Activated T-cell treated with anti-CD3 and anti-CD28 coated beads for 48 hours (primary cell): Measurements from ENCODE around the gene RASAL2.

Experiments used
- DNase-seq: peaks from one replicate; pipeline ENCODE4 v3.0.0-alpha.2; 2020; ENCODE audit warnings: low read depth

The RASAL2 gene

DNA sequence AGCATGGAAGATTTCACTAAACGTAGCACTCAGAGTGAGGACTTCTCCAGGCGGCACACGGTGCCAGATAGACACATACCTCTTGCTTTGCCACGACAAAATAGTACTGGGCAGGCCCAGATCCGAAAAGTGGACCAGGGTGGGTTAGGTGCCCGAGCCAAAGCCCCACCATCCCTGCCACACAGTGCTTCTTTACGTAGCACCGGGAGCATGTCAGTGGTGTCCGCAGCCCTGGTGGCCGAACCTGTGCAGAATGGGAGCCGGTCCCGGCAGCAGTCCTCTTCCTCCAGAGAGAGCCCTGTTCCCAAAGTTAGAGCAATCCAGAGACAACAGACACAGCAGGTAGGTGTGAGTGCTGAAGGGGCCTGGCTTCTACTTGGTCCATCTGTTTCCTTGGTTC lies 364.3 kb downstream of the RASAL2 start:
- DNase-seq: no peak

DNA sequence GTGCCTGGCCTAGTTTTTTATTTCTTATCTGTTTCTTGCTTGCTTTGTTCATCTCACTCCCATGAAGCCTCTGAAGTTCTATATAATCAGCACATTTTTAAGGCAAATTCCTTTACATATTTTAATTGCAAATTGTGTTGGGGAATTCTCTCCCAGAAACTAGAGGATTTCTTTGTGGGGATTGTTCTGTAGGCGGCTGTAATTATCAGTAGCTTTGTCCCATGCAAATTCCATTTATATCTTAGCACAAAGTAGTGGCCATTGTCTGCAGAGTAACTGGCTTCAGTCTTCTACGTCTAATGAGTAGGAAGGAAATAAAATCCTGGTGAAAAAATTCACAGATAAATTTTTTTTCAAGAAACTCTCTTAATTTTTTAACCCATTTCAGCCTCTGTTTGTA lies 367.2 kb downstream of the RASAL2 start:
- no peak for DNase-seq

DNA sequence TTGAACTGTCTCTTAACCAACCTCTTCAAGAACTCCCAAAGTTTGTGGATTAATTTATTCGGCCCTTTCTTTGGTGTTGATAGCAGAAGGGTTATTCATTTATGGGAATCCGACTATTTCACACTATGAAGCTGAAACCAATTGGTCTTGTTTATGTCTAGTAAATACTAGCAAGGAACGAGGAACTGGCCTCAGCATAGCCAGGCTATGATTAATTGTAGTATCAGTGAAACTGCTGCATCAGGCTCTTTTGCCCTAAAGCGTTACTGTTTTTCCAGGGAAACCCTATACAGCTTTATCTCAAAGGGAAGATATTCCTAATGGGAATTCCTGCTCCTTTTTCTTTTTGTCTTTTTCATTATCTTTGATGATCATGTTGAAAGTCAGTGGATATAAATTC lies 367.8 kb downstream of the RASAL2 start:
- no peak for DNase-seq

DNA sequence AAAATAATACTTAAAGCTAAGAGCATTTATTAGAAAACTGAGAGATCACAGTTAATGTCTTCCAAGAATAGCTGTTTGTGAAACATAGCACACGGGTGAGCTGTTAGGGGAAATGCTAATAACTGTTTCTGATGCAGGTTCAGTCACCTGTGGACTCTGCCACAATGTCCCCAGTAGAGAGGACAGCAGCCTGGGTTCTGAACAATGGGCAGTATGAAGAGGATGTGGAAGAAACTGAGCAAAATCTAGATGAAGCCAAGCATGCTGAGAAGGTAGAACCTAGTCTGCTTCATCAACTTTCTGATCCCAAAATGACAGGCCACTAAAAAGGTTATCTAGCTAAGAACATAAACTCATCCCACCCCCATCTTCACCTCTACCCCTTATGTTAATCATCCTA lies 370.2 kb downstream of the RASAL2 start:
- DNase-seq: no peak

DNA sequence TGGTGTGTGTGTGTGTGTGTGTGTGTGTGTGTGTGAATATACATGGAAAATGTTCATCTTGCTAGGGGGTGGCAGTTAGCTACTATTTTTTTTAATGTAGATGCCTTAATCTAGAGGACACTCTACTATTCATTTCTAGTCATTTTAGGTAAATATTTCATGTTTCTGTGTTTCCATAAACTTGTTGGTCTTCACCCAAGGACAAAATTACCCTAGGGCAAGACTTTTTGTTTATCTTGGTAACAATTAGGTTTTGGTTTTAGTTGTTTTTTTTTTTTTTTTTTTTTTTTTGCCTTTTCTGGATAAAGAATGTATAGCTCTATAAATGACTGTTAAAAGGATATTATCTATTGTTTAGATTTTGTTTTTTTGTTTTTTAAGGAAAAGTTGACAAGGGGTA lies 370.7 kb downstream of the RASAL2 start:
- DNase-seq: no peak

DNA sequence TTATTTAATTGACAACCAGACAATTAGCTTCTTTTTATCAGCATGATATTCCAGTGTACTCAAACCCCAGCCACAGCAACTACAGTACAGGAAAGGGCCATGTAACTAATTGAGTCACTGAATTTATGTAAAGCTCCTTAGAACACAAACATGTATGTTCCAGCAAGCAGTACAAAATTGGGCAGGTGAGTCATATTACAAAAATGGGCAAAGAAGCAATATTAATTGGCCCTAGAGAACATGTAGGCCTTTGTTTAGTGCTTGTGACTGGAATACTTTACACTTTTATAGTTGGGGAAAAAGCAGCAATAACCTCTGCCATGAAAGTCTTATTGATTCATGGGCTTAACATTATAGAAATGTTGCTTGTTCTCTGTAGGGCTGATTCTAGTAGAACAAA lies 371.1 kb downstream of the RASAL2 start:
- DNase-seq: no peak

DNA sequence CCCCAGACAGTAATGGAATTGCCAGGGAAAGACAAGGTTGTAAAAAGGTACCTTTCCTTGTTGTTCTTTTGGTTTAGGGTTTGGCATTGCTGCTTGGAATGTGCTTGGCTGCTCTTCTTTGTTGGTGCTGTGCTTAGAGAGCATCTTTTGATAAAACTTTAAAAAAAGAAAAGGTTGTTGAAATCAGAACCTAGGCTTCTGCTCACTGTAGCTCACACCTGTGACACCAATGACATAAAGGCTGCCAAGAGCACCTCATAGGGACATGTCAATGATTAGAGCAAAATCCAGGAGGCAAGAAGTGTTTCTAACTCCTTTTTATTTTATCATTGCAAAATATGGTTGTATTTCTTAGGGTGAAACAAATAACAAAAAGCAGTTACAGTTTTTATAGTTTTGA lies 373.9 kb downstream of the RASAL2 start:
- no peak for DNase-seq

DNA sequence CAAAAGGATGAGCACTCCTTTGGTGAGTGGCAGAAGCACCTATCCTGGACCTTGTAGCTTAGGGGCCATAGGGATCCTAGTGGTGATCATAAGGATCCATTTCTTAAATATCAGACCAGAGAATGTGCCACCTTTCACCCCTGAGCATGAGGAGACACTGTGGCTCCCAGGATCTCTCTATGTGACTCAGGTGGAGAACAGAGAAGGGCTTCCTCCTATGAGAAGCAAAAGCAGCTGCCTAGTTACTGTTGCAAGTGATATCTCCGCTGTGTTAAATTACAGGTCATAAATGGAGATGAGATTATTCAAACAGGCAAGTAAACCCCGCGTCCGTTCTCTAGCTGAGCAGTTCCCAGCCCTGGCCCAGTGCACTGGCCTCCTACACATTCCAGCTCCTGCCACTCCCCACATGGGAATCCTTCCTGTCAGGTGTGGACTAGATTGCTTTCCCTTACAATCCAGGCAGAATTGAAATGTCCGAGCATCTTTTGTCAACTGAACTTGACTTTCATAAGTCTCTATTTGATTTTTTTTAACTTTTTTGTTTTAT lies 376.6 kb downstream of the RASAL2 start:
- DNase-seq: no peak

DNA sequence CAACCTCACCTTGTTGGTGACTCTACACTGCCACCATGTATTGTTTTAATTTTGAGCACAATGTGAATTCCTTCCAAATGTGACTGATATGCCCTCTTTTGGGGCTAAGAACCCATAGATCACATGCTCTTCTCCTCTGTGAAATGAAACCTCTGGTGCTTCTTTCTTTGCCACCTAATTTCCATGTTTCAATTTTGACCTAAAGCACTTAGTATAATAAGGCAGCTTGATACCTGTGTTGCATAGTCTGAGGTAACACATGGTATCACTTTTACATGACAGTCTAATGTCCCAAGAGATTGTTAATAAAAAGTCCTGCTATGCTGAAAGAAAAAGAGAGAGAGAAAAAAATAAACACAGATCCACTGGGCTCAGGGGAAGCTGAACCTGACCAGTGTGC lies 378.6 kb downstream of the RASAL2 start:
- no peak for DNase-seq

DNA sequence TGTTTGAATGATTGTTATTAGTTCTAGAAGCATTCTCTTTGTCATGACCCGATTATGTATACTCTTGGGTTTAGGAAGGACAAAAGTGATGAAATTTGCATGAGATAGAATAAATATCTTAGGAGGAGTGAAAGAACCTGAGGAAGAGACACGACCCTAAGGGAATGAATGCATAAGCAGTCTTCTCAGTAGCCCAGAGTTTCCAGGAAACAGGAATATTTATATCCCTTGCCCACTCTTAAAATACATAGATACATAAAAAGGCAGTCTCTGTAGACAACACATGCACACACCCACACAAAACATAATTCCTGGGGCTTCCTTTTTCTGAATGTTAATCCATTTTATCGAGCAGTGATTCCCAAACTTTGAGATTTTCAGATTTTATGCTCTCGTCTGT lies 383.5 kb downstream of the RASAL2 start:
- no peak for DNase-seq

DNA sequence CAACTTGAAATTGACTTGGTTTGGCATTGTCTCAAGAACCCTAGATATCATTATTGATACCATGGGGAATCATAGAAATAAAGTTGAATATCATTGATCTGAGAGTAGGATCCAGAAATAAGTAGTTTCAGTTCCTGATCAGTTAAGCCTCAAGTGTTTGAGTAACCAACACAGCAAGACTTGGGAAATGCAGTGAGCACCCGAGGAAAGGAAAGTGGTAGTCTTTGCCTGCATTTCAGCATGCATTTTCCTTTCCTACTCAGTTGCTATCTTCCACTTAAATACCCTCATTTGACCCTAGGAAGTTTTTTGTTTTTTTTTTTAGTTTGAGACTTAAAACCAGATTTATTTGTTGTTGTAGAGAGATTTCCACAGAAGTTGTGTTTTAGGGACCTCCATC lies 383.9 kb downstream of the RASAL2 start:
- no peak for DNase-seq

DNA sequence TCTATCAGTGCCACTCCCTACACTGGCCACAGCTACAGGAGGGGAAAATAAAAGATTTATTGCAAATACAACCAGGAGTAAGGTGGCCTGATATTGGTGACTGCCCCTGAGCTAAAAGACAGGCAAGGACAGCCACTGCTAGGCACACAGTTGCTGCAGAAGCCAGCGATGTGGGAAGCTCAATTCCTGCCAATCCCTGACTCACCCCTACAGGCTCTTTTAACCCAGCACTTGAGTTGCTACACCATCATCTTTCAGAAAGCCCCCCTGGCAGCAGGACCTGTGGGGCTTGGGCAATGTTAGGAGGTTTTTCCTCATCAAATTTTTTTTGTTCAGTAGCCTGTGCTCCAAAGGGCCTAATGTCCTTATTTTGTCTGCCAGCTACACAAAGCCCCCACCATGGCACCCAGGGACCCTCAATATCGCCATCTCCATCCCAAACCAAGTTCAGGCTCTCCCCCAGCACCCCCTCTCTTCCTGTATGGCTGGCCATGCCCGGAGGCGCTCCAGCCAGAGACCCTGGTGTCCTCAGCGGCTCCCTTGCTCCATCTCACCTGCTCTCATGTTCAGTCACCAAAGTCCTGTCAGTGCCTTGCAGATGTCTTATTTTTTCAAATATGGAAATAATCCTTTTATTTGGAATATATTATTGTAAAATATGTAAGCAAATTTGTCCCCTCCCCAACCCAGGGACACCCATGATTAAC lies 389.5 kb downstream of the RASAL2 start:
- DNase-seq: no peak

DNA sequence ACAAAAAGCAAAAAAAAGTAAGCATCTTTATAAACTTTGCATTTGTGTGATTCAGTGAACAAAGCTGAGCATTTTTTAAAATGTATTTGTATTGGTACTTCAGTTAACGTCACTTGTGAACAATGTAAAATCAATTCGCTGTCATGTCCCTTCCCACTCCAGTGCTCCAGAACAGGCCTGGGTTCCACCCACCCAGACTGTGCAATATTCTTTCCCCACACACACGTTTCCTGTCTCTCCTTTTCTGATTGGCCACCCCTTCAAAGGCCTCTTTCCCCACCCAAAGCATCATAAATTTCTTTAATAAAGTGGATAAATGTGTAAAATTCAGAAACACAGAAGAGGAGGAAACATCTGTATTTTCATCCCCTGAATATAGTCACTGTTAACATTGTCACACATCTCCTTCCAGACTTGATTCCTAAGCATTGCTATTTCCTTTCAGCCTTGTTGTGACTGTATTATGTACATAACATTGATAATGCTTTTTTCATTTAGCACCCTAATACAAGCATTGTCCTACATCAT lies 390.9 kb downstream of the RASAL2 start:
- no peak for DNase-seq

DNA sequence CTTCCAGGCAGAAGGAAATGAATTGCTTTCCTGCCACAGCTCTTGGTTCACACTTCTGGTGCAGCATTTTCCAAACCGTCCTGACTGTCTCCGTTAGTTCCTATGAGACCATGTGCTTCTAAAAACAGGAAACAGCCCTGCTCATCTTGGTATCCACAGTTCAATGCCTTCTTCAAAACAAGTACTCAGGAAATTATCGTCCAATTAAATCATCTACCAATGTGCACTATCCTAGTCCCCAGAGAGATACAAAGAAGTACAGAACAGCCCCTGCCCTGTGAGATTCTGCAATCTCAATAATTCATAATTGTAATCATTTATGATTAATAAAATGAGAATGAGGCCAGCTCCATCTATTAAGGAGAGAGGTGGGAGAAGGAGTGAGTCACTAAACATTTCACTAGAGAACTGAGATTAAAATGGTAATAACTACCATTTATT lies 391.7 kb downstream of the RASAL2 start:
- no peak for DNase-seq

DNA sequence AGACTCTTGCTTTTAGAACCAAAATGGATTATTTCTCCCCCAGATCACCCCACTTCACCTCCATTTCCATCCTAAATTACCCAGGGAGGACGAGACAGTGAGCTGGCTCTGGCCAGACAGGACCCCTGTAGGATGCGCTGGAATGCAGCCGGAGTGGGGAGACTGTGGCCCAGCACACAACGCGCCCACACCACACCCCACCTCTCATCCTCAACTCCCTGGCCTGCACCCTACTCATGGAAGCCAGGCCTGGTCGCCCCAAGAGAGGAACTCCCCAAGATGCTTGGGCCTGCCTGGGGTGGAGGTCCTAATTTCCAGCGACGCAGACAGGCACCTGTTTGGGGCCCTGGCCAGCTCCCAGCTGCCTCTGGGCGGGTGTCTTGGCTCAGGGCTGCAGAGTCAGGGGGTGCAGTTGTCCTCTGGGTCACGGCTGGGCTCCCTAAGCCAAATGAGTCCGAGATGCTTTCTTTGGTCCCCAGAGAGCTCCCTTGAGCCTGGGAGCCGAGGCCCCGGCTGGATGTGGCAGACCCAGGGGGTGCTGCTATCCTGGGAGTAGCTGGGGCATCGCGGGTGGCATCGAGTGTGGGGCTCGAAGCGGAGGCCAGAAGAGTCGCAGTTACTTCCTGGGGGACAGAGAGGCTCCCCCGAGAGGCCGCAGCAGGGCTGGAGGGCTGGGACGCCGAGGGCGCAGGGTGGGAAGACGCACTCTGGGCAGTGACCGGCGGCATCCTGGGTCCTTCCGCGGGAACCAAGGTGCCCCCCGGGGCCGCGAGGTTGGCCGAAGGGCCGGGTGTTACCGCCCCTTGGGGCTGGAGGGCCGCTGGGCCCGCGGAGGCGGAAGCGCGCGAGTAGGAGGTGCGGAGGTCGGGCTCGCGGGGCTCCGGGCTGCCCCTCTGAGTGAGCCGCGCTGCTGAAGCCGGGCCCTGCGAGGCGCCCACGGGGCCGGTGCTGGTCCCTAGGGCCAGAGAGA lies 392.5 kb downstream of the RASAL2 start:
- no peak for DNase-seq

DNA sequence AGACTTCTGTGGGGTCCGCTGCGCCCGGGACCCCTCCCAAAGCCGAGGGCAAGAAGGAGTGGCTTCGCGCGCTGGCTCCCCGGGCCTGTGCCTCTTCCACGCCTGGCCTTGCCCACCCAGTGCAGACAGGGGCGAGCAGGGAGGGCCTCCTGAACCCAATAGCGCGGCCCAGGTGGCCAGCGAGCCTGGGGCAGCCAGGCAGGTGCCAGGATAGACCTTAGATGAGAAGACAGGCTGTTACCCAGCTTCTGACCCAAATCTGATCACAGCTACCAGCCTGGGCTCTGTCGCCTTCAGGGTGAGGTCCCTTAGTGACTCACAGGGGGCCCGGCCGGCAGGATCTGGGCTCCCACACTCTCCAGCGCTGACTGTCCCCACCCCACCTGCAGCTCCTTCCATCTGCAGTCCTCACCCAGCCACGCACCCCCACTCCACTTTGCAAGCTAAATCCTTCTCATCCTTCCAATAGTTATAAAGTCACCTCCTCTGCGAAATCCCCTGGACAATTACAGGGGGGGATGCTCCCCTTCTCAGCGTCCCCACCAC lies 393.2 kb downstream of the RASAL2 start:
- no peak for DNase-seq

DNA sequence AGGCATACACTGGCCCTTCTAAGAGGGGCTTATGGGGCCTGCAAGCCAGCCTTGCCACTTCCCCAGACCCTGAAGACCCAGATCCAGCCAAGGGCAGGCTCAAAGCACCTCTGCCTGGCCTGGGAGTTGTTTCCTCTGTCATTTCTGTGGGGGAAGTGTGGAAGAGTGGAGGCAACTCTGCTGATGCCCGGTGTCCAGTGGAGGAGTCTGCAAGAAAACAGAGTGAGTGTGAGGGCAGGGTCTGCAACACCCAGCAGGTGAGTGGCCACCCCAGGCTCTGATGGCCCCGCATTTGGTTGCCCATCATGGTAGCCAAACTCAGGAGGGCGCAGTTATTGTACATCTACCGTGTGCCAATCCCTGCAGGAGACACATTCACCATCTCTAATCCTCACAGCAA lies 394.5 kb downstream of the RASAL2 start:
- no peak for DNase-seq

DNA sequence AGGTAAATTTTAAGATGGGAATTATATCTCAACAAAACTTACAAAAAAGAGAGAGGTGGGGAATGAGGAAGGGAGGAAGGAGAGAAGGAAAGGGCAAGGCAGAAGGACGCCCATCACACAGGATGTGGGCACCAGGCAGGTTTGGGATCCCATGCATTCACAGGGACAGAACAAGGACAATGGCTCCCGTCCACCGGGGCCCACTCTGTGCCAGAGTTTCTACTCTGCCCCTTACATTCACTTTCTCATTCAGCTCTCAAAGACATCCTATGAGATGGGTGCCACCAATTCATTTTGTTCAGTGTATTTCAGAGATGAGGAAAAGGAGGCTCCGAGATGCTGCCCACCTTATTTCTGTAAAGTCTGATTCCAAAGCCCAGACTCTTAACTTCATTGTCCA lies 395.5 kb downstream of the RASAL2 start:
- no peak for DNase-seq

DNA sequence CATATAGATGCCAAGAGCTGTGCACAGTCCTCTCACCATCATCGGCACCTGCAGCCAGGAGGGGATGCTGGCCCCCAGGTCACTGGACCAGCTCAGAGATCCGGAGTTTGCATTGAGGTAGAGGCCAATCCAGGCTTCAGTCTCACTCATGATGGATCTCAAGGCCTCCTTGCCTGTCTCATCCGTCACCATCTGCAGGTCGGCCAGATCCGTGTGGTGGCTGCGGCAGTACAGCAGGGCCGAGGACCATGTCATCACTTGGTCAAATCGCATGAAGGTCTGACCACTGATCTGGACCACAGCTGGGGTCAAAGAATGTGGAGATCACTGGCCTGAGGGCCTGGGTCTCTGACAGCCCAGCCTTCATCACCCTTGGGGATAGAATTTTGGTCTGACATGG lies 396.2 kb downstream of the RASAL2 start:
- DNase-seq: no peak

DNA sequence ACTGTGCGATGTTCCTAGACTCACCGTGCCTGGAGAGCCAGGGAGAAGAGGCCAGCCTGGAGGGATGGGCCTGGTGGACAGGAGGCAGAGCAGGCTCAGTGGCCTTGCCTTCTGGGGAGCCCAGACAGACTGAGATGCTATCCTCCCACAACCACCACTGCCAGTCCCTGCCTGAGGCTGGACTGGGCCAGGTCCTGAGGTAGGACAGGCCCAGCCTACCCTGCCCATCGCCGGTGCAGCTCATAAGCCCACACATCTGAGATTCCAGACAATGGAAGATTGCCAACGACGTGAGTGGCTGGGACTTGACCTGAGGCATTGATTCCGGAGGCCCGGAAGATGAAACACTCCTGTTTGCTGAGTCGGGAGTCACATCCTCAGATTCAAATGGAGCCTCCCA lies 397.1 kb downstream of the RASAL2 start:
- no peak for DNase-seq

DNA sequence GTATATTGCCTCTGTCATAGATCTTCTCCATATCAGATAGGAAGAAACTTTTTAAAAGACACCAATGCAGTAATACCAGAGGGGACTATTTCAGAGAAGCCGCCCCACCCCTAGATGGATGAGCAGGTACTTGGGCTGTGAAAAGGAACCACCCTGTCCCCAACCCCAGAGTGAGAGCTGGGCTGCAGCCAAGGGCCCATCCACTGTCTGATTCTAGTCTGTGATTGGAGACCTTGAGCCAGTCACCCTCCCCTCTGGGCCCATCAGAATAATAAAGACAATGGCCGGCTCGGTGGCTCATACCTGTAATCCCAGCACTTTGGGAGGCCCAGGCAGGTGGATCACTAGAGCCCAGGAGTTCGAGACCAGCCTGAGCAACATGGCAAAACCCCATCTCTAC lies 397.8 kb downstream of the RASAL2 start:
- DNase-seq: no peak

DNA sequence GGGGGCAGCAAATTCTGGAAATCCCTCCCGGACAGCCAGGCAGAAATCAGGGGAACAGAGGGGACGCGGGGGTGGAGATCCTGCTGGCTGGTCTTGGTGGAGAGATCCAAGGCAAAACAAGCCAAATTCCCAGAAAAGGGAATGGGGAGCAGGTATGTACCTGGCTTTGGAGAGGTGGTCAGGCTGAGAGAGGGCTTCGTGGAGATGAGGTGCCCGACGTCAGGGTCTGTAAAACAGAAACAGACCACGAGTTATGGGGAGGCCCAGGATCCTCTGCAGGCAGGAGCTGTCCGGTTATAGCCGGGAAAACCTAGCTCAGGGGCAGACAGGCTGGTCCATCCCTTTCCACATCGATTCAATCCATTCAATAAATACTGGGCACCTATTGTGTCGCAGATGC lies 398.4 kb downstream of the RASAL2 start:
- DNase-seq: no peak

DNA sequence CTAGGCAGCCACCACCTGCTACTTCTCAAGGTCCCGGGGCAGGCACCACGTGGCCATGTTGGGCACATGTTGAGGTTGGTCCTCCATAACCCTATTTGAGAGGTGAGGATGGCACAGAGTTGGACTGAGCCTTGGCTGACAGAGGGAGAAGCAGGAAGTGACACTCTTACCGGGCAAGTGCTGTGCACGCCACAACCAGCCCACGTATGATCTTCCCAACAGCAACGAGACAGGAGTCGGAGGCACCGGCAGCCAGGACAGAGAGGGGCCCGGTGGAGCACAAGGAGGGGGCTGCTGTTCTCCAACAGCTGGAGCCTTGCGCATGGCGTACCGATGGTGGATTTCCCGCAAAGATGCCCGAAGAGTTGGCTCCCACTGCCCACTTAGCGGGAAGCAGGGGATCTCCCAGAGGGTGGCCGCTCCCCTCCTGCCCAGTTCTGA lies 399.4 kb downstream of the RASAL2 start:
- DNase-seq: no peak
